Activated CD4-positive, alpha-beta T cell treated with anti-CD3 and anti-CD28 coated beads for 4 hours (primary cell): ENCODE data around the gene TEDC1.
"Not testable (repeated sequence)": the region's sequence is repeated elsewhere in the genome, so short reads cannot be mapped to it uniquely, and the experiment has no call there.

Source experiments
- DNase-seq, 2 donors: peaks; one replicate each; pipeline ENCODE4 v3.0.0-alpha.2; 2020

TEDC1 gene

GRCh38 chr14:105545676-105546075 is 54.6 kb downstream of the TEDC1 start:
- not testable (repeated sequence) for DNase-seq

GRCh38 chr14:105546410-105546809 is 55.4 kb downstream of the TEDC1 start:
- not testable (repeated sequence) for DNase-seq

DNA sequence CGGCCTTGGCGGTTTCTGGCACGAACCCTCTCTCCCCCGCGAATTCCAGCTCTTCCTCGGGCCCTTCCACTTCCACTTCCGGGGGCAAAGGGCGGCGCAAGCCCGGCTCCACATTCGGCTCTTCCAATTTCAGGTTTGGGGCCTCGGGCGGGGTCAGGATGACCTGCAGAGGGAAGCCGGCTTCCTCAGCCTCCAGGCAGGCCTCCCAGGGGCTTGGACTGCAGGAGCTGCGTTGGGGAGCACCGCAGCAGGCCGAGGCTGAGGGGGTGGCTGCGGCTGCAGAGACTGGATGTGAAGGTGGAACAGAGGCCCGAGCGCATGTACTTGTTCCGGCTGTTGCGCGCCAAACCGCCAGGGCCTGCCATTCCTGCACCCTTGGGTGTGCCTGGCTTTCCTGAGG is 56.0 kb downstream of the TEDC1 start:
- not testable (repeated sequence) for DNase-seq

DNA sequence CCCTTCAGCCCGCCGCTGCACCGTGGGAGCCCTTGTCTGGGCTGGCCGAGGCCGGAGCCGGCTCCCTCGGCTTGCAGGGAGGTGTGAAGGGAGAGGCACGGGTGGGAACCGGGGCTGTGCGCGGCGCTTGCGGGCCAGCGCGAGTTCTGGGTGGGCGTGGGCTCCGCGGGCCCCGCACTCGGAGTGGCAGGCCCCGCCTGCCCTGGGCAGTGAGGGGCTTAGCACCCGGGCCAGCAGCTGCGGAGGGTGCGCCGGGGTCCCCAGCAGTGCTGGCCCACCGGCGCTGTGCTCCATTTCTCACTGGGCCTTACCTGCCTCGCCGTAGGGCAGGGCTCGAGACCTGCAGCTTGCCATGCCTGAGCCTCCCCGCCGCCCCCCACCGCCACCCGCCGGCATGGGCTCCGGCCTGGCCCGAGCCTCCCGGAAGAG is 56.7 kb downstream of the TEDC1 start:
- no peak for DNase-seq
